ENCODE data around the gene EIF4G3. TPM values are rescaled to one million over a fixed set of nuclear protein-coding genes. Genes with fewer than 3 reads are reported as not detected.

Gene EIF4G3
- total and polyA plus RNA-seq, 10 of the 15 experiments (the other 5 are each of a cell fraction or from before 2014, with no cell fraction given), result 7.4 to 45.1 (median 29.1) TPM

- TF ChIP-seq NR2C2 (IDR thresholded peaks at IDR 0.05; ENCODE audit: borderline replicate concordance, control insufficient read depth, insufficient read length, low read depth) (no peak), SMAD1 (IDR thresholded peaks at IDR 0.05; ENCODE audit: low read depth, partially characterized antibody) (peak; percentile 40)
- intact Hi-C loops (cut with micrococcal nuclease; ENCODE audit: unreplicated experiment) (no loop called here), in situ Hi-C loops (cut with MboI) (no loop called here)
- Histone ChIP-seq H3K27ac (ENCODE audit: control insufficient read depth, insufficient read depth) (no peak overlapping the region), H3K9me3 (replicated peaks; ENCODE audit: control insufficient read depth, insufficient read depth, low read length) (no peaks in the 10 kb centered on the region), H4K20me1 (ENCODE audit: control insufficient read depth, insufficient read depth) (no peaks in the 10 kb centered on the region), H3K4me1 (ENCODE audit: control insufficient read depth, insufficient read depth, low read length) (no peaks in the 10 kb centered on the region), H3K27me3 (replicated peaks in 1 of 2; ENCODE audit: control insufficient read depth in 2 of 2, insufficient read depth in 2 of 2, low read length in 1 of 2) (no peaks in the 10 kb centered on the region), H3K9ac (ENCODE audit: control insufficient read depth, insufficient read depth, low read length) (no peak overlapping the region), H2AFZ (ENCODE audit: control insufficient read depth, low read depth, low read length) (no peak overlapping the region), H3K36me3 (ENCODE audit: control insufficient read depth in 2 of 2, insufficient read depth in 2 of 2, low read length in 1 of 2) (peaks cover 0 to 14% of the 10 kb centered on the region in 2 experiments; a peak in 3 of 4 replicates), H3K4me2 (ENCODE audit: control insufficient read depth, insufficient read depth) (no peak overlapping the region), H3K4me3 (no peak overlapping the region), H3K79me2 (ENCODE audit: control insufficient read depth, insufficient read depth, low read length) (no peaks in the 10 kb centered on the region)
- RAD21 ChIA-PET (ENCODE audit: unreplicated experiment), result no interaction called here
- FAIRE-seq (no peak), DNase-seq (ENCODE audit: low read depth, low spot score) (no peak), ATAC-seq (no peak)
- SMC1A ChIA-PET (ENCODE audit: uncharacterized antibody, unreplicated experiment), result interaction anchor here (1.5 kb wide), 1 partner anchor 9 kb away, joined by 3 read pairs; no protein-coding TSS in a partner anchor
- CTCF ChIA-PET, result interaction anchor here (1.1 to 1.5 kb wide), 3 partner anchors 17 to 348 kb away, joined by 4 read pairs; no protein-coding TSS in a partner anchor
- WGBS (ENCODE audit: insufficient coverage, insufficient replicate concordance, low lambda C conversion rate, missing lambda C conversion rate), result 87% methylated on average over 6 of the region's 6 CpGs
- POLR2A ChIA-PET, result no interaction called here
- BruUV-seq (replicated peaks), result no TSS peak
These were observed 330.0 kb downstream of the EIF4G3 start for GRCh38 chr1:20846461-20847374.

- no peaks in the 10 kb centered on the region for H3K79me2 ChIP-seq (ENCODE audit: control insufficient read depth, insufficient read depth, low read length)
- no TSS peak for BruUV-seq (replicated peaks)
- ATAC-seq (no peak), DNase-seq (ENCODE audit: low read depth, low spot score) (no peak), FAIRE-seq (no peak)
- intact Hi-C loops (cut with micrococcal nuclease; ENCODE audit: unreplicated experiment), result no loop called here
- no peaks in the 10 kb centered on the region for H4K20me1 ChIP-seq (ENCODE audit: control insufficient read depth, insufficient read depth)
- H3K27ac ChIP-seq (ENCODE audit: control insufficient read depth, insufficient read depth), result no peak overlapping the region
- no peak overlapping the region for H3K9ac ChIP-seq (ENCODE audit: control insufficient read depth, insufficient read depth, low read length)
- POLR2A ChIA-PET, result no interaction called here
- TF ChIP-seq BMI1 (IDR thresholded peaks at IDR 0.05; ENCODE audit: borderline replicate concordance) (no peak), RFX5 (IDR thresholded peaks at IDR 0.05; ENCODE audit: low read depth, low read length) (no peak), TCF3 (IDR thresholded peaks at IDR 0.05; ENCODE audit: borderline replicate concordance, insufficient read depth, low read depth, low read length) (no peak), PRDM15 (CRISPR knock-in tag; IDR thresholded peaks at IDR 0.05) (no peak), ZBED1 (IDR thresholded peaks at IDR 0.05; ENCODE audit: borderline replicate concordance) (no peak), ZNF592 (IDR thresholded peaks at IDR 0.05) (no peak)
- CTCF ChIA-PET, result interaction anchor here (1.8 kb wide), 1 partner anchor 355 kb away, joined by 5 read pairs; no protein-coding TSS in a partner anchor
- no peaks in the 10 kb centered on the region for H3K4me1 ChIP-seq (ENCODE audit: control insufficient read depth, insufficient read depth, low read length)
- H2AFZ ChIP-seq (ENCODE audit: control insufficient read depth, low read depth, low read length), result no peak overlapping the region
- in situ Hi-C loops (cut with MboI), result no loop called here
- no peaks in the 10 kb centered on the region for H3K9me3 ChIP-seq (replicated peaks; ENCODE audit: control insufficient read depth, insufficient read depth, low read length)
- SMC1A ChIA-PET (ENCODE audit: uncharacterized antibody, unreplicated experiment), result interaction anchor here (2.7 kb wide), 1 partner anchor 12 kb away, joined by 8 read pairs; no protein-coding TSS in a partner anchor
- no peaks in the 10 kb centered on the region; a peak in 1 of 4 replicates for H3K36me3 ChIP-seq (ENCODE audit: control insufficient read depth in 2 of 2, insufficient read depth in 2 of 2, low read length in 1 of 2)
- H3K4me2 ChIP-seq (ENCODE audit: control insufficient read depth, insufficient read depth), result no peak overlapping the region
- no peaks in the 10 kb centered on the region for H3K27me3 ChIP-seq (replicated peaks in 1 of 2; ENCODE audit: control insufficient read depth in 2 of 2, insufficient read depth in 2 of 2, low read length in 1 of 2)
- H3K4me3 ChIP-seq, result no peak overlapping the region
- RAD21 ChIA-PET (ENCODE audit: unreplicated experiment), result no interaction called here
These were observed 336.0 kb downstream of the EIF4G3 start for GRCh38 chr1:20840731-20841130.

All from GM12878 (cell line).